ENCODE results near the gene C9orf85.

Gene C9orf85

DNA sequence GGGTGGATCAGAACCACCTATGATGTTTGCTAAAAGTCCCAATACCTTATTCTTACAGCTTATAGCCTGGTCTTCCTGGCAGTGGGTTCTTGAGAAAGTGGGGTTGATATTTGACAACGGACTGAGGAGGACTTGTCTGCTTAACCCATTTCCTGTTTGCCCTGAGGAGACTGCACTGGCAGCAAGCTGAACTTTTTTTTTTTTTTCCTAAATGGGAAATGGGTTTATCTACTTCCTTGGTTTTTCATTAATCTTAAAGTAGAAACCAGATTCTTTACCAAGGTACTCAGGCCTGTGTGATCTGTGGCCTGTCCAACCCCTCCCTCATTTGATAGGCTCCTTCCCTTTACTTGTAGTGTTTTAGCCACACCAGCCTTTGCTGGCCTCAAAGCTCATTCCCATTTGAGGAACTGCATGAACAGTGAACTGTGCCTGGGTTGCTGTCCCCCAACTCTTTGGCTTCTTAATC lies 101.9 kb downstream of the C9orf85 start:
- DNase-seq, result no peak

DNA sequence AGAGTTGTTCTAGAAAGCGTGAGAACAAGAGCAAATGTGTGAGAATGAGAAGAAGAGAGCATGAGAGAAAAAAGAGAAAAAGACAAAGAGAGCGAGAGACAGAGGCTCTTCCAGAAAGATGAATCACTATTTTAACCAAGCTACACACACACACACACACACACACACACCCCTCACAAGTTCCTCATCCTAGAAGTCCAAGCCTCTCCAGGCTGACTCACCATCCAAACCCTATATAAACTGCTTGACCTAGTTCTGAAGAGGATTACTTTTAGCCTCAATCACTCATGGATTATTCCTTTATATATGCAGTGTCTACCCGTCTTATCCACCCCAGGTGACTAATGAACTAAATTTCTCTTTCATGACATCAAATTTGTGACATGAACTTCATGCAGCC lies 111.4 kb downstream of the C9orf85 start:
- no peak for DNase-seq

All from activated CD8-positive, alpha-beta memory T cell treated with anti-CD3 and anti-CD28 coated beads, Interleukin-2, amount 50 U/mL, for 4 hours (primary cell).